ENCODE data around the gene RNFT2.
"Not testable (repeated sequence)": the region's sequence is repeated elsewhere in the genome, so short reads cannot be mapped to it uniquely, and the experiment has no call there.

RNFT2 gene

DNA sequence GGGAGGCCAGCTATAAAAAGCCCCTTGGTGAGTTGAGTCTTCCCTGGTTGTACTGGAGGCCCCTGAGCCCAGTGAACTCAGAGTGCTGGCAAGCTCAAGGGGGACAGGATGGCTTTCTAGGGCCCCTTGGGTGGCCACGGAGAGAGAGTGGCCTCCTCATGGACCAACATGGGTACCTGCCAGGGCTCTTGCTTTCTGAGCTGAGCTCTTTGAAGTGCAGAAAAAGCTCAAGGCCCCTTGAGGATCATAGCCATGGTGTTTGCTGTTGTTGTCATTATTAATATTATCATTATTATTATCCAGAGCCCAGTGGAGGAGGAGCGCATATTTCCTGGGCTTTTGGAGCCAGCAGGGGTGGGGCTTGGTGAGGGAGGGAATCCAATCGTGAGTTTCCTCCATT, 6.7 kb downstream of the RNFT2 start:
- no peak for DNase-seq

DNA sequence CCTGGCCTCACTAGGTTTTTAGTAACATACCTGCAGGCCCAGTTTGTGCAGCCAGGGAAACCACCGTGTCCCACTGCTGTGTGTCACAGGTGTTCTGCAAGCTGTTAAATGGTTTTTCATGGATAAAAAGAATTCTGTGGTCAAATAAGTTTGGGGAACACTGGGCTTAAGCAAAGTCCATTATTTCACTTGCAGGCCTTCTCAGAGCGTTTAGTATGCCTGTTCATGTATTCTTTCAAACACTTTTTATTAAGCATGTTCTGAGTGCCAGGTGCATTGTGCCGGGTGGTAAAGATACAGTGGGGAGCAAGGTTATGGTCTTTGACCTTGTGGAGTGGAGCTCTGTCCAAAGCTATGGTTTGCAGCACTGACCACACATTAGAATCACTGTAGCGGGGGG, 7.4 kb downstream of the RNFT2 start:
- no peak for DNase-seq

DNA sequence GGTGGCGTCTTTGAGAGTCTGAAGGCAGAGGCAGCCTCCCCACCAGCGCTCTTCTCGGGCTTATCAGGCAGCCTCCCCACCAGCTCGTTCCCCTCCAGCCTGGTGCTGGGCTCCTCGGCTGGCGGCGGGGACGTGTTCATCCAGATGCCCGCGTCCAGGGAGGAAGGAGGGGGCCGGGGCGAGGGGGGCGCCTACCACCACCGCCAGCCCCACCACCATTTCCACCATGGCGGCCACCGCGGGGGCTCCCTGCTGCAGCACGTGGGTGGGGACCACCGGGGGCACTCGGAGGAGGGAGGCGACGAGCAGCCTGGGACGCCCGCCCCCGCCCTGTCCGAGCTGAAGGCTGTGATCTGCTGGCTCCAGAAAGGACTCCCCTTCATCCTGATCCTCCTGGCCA, 11.8 kb downstream of the RNFT2 start:
- no peak for DNase-seq

- no peak for DNase-seq
Measured at GRCh38 chr12:116750298-116750697, 12.2 kb downstream of the RNFT2 start.

DNA sequence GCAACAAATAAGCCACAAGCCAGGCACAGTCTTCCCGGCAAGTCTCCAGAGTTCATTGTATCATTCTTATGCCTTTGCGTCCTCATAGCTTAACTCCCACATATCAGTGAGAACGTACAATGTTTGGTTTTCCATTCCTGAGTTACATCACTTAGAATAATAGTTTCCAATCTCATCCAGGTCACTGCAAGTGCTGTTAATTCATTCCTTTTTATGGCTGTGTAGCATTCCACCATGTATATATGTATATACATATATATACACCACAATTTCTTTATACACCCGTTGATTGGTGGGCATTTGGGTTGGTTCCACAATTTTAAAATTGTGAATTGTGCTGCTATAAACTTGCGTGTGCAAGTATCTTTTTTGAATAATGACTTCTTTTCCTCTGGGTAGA, 16.0 kb downstream of the RNFT2 start:
- DNase-seq = not testable (repeated sequence)

GRCh38 chr12:116754783-116755182, 16.7 kb downstream of the RNFT2 start:
- DNase-seq = not testable (repeated sequence)

DNA sequence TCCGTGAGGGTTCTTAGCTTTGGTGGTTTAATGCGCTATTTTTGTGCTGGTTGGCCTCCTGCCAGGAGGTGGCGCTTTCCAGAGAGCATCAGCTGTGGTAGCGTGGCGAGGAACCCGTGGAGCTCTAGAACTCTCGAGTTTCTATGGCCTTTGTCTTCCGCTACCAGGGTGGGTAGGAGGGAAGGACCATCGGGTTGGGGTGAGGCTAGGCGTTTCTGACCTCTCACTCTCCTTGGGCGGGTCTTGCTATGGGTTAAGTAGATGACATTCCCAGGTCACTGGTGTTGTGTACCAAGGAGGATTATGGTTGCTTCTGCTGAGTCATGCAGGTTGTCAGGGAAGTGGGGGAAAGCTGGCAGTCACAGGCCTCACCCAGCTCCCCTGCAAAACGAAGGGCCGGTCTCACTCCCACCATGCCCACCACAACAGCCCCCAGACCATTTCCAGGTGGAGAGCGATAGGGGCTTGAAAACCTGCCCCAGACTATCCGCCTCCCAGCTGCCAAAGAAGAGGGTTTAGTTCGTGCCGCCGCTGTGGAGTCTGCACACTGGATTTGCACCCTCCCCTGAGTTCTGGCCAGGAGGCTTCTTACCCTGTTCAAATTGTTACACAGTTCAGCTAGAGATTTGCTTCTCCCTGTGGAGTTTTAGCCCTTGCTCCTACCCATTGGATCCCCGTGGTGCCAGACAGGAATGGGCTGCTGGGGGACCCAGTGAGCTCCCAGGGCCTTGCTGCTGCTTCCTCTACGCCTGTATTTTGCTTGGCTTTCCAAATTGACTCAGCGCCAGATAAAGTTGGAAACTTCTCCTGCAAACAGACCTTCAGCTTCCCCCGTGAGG, 21.9 kb downstream of the RNFT2 start:
- no peak for DNase-seq

- no peak for DNase-seq
Measured at GRCh38 chr12:116760622-116761020, 22.5 kb downstream of the RNFT2 start.

DNA sequence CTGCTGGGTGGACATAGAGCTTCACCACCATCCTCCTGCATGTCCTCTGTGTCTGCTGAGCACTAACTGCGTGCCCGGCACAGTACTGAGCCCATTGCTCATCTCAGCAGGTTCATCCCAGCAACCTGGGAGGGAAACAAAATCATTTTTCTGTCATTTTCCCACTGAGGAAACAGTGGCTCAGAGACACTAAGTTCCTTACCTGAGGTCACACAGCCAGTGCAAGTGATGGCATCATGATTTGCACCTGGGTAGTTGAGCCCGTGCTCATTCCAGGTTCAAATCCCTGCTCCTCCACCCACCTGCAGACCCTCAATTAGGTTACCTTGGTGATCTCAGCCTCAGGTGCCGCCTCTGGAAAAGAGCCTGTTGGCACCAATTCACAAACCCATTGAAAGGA, 23.4 kb downstream of the RNFT2 start:
- no peak for DNase-seq

GRCh38 chr12:116765271-116765670, 27.2 kb downstream of the RNFT2 start:
- no peak for DNase-seq

- DNase-seq = no peak
Measured at GRCh38 chr12:116766285-116766684, 28.2 kb downstream of the RNFT2 start.

DNA sequence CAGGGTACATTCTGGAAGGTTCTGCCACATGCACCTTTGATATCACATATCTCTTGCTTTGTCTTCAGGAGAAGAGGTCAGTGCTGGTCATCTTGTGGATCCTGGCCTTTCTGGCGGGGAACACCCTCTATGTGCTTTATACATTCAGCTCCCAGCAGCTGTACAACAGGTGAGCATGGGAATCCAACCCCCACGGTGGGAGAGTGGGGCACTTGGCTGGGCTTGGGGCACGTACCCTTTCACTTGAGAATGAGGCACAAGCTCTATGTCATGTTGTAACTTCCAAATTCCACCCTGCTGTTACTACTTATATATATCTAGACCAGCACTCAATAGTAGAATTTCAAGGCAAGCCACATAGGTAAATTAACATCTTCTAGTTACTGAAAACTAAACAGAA, 28.6 kb downstream of the RNFT2 start:
- DNase-seq = no peak

GRCh38 chr12:116771651-116772050, 33.5 kb downstream of the RNFT2 start:
- peak in 5 of 56 donors; percentile 0 to 4 (median 1) for DNase-seq

- DNase-seq = no peak
Measured at GRCh38 chr12:116773276-116773731, 35.2 kb downstream of the RNFT2 start.

DNA sequence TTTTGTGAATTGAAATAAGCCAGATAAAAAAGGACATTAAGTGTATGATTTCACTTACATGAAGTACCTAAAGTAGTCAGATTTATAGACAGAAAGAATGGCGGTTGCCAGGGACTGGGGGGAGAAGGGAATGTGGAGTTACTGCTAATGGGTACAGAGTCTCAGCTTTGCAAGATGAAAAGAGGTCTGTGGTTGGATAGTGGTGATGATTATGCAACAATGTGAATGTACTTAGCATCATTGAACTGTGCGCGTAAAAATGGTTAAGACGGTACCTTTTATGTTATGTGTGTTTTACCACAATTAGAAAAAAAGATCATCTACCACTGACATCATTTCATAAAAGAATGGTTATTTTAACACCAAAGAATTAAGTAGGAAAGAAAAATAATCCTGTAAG, 35.9 kb downstream of the RNFT2 start:
- no peak for DNase-seq

DNA sequence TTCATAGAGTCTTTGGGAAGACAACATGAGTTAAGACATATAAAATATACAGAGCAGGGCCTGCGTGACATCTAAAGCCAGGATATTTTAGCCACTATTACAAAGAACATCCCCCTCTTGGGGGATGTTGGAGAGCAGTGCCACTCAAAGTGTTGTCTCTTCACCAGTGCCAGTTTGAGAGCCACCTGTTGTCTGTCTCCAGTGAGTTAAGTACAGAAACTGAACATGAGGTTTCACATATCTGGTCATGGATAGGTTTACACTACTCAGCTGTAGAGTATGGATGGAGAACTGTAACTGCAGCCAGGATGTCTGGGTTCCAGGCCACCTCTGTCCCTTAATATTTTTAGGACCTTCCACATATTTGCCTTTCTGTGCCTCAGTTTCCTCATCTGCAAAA, 39.1 kb downstream of the RNFT2 start:
- DNase-seq = no peak

GRCh38 chr12:116779597-116779996, 41.5 kb downstream of the RNFT2 start:
- no peak for DNase-seq

- no peak for DNase-seq
Measured at GRCh38 chr12:116780942-116781341, 42.8 kb downstream of the RNFT2 start.

- DNase-seq = no peak
Measured at GRCh38 chr12:116783525-116784237, 45.6 kb downstream of the RNFT2 start.

GRCh38 chr12:116784238-116784612, 46.1 kb downstream of the RNFT2 start:
- no peak for DNase-seq

DNA sequence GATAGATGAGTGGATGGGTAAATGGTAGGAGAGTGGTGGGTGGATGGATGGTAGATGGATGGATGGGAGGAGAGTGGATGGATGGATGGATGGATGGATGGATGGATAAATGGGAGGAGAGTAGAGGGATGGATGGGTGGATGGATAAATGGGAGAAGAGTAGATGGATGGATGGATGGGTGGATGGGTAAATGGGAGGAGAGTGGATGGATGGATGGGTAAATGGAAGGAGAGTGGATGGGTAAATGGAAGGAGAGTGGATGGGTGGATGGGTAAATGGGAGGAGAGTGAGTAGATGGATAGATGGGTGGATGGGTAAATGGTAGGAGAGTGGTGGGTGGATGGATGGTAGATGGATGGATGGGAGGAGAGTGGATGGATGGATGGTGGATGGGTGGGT, 51.4 kb downstream of the RNFT2 start:
- DNase-seq = not testable (repeated sequence)

GRCh38 chr12:116790066-116790465, 52.0 kb downstream of the RNFT2 start:
- no peak for DNase-seq

DNA sequence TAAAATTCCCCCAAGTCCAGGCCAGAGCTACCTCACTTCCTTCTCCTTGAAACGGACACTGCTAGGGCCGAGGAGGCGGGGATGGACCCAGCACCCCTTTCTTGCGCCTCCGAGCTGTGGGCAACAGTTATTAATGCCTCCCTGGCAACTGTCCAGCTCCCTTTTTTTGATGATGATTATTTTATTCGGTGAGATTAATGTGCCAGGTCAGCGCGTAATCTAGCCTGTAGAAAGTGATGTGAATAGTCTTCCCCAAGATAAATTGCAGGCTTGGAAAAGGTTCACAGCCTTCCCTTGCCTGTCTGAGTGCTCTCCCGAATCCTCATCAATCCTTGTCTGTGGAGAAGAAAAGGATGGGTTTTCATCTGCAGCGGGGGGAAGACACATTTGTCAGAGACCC, 54.3 kb downstream of the RNFT2 start:
- DNase-seq = no peak

Measured in nucleus accumbens (tissue), 56 donors.